GM12872 (cell line): ENCODE data around the gene ATP8B3.

Experiments
- TF ChIP-seq, protein P1 (sequence below): IDR thresholded peaks from 3 replicates; pipeline ENCODE4 v1.5.1; 2011; ENCODE audit warnings: low read depth, mild to moderate bottlenecking, low read length, moderate library complexity; ENCODE audit not compliant: insufficient read depth

Gene ATP8B3

DNA sequence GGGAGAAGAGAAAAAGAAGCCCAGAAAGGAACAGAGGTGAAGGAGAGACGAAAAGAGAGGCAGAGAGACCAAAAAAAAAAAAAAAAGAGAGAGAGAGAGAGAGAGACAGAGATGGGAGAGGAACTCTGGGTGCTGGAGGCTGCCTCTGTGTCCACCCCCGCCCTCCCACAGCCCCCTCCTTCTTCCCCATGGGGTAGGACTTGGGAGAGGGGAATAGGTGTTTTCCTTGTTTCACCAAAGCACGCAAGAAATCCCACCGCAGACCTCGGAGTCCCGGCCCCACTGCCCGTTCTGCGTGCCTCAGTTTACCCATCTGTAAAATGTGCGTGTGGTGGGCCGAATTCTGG, 53.9 kb downstream of the ATP8B3 start:
- TF ChIP-seq, protein P1, sequence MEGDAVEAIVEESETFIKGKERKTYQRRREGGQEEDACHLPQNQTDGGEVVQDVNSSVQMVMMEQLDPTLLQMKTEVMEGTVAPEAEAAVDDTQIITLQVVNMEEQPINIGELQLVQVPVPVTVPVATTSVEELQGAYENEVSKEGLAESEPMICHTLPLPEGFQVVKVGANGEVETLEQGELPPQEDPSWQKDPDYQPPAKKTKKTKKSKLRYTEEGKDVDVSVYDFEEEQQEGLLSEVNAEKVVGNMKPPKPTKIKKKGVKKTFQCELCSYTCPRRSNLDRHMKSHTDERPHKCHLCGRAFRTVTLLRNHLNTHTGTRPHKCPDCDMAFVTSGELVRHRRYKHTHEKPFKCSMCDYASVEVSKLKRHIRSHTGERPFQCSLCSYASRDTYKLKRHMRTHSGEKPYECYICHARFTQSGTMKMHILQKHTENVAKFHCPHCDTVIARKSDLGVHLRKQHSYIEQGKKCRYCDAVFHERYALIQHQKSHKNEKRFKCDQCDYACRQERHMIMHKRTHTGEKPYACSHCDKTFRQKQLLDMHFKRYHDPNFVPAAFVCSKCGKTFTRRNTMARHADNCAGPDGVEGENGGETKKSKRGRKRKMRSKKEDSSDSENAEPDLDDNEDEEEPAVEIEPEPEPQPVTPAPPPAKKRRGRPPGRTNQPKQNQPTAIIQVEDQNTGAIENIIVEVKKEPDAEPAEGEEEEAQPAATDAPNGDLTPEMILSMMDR = no peak

GRCh38 chr19:1757468-1758230, 54.4 kb downstream of the ATP8B3 start:
- TF ChIP-seq, protein P1 = no peak

- TF ChIP-seq, protein P1 = no peak
Observed at GRCh38 chr19:1756705-1757465, 55.2 kb downstream of the ATP8B3 start.

DNA sequence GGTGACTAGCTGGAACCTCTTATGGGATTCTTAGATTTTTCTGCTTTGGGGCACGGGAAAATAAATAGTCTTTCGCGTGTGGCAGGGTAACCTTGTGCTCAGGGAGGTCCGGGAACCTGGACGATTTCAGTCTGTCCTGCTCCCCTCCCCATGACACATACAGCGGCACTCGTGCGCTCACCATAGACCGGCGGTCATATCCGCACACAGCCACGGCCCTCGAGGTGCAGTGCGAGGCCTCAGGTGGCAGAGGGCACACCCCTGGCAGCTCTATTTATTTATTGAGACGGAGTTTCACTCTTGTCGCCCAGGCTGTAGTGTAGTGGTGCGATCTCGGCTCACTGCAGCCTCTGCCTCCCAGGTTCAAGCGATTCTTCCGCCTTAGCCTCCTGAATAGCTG, 55.8 kb downstream of the ATP8B3 start:
- TF ChIP-seq, protein P1 = no peak

- TF ChIP-seq, protein P1 = no peak
Observed at GRCh38 chr19:1755467-1756171, 56.5 kb downstream of the ATP8B3 start.

GRCh38 chr19:1754636-1755466, 57.2 kb downstream of the ATP8B3 start:
- TF ChIP-seq, protein P1 = no peak
